ENCODE measurements around the gene ATP5F1A. TPM values are rescaled to one million over a fixed set of nuclear protein-coding genes. Genes with fewer than 3 reads are reported as not detected.

Gene ATP5F1A
- total RNA-seq, 1 donor from 2014 or later, result 1,034 TPM

DNA sequence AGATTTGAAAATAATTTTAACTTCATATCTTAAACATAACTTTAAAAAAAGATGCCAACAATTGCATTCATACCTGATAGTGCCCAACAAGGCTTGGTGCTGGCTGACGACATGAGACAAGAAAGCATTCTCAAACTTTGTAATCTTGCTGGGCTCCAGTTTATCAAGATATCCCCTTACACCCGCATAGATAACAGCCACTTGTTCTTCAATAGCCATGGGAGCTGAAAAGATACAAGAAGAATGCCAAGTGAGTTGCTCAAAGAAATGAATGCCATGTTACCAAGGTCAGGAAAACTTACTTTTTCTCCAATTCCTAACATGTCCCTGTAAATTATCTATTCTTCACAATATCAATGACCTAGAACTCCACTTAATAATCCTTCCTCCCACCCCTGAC lies 13.7 kb downstream of the ATP5F1A start:
- TF ChIP-seq EZH2 (IDR thresholded peaks at IDR 0.05), result no peak
- no peak for TF ChIP-seq EZH2phosphoT487 (IDR thresholded peaks at IDR 0.05)
- TF ChIP-seq, protein P1, sequence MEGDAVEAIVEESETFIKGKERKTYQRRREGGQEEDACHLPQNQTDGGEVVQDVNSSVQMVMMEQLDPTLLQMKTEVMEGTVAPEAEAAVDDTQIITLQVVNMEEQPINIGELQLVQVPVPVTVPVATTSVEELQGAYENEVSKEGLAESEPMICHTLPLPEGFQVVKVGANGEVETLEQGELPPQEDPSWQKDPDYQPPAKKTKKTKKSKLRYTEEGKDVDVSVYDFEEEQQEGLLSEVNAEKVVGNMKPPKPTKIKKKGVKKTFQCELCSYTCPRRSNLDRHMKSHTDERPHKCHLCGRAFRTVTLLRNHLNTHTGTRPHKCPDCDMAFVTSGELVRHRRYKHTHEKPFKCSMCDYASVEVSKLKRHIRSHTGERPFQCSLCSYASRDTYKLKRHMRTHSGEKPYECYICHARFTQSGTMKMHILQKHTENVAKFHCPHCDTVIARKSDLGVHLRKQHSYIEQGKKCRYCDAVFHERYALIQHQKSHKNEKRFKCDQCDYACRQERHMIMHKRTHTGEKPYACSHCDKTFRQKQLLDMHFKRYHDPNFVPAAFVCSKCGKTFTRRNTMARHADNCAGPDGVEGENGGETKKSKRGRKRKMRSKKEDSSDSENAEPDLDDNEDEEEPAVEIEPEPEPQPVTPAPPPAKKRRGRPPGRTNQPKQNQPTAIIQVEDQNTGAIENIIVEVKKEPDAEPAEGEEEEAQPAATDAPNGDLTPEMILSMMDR (IDR thresholded peaks at IDR 0.05), result no peak
- Mint-ChIP-seq H3K4me3 (no peak overlapping the region), H3K9me3 (peaks cover 7% of the 10 kb centered on the region), H3K4me1 (no peaks in the 10 kb centered on the region), H3K27me3 (ENCODE audit: insufficient read depth, low read depth) (peaks cover 2% of the 10 kb centered on the region), H3K36me3 (peaks cover 53% of the 10 kb centered on the region), H3K27ac (no peak overlapping the region)
- no peaks in the 10 kb centered on the region for H3K27me3 ChIP-seq
- no peaks in the 10 kb centered on the region for H4K20me1 ChIP-seq (ENCODE audit: low read depth)
- no peak overlapping the region for H3K4me2 ChIP-seq
- H3K79me2 ChIP-seq (ENCODE audit: low read depth), result peaks cover 7% of the 10 kb centered on the region
- H3K9me3 ChIP-seq (ENCODE audit: low read depth), result no peaks in the 10 kb centered on the region
- H3F3A ChIP-seq (ENCODE audit: low read depth), result peaks cover 6% of the 10 kb centered on the region
- no peak overlapping the region for H2AFZ ChIP-seq (replicated peaks)
- no peak for DNase-seq (ENCODE audit: low spot score)
- H3K4me3 ChIP-seq, result no peak overlapping the region
- H3K9ac ChIP-seq, result no peak overlapping the region
- H3K4me1 ChIP-seq, result no peaks in the 10 kb centered on the region
- peaks cover 54% of the 10 kb centered on the region for H3K36me3 ChIP-seq
- no peak overlapping the region for H3K27ac ChIP-seq

DNA sequence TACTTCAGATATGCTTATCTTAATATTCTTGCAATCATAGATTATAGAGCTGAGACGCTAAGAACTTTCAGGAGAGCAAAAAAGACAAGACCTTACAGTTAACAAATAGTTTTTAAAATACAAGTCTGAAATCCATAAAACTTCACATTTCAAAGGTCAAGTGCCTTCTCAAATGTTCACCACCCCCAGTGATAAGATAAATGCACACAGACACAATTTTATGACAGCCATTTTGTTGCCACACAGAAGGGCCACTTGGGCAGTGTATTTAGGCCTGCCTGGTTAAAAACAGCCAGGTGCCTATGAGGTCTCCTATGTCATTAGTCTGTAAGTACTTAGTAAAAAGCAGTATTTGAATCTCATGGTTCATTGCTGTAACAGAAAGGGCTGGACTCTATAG lies 17.9 kb downstream of the ATP5F1A start:
- no peaks in the 10 kb centered on the region for H3K9me3 ChIP-seq (ENCODE audit: low read depth)
- H3K9me3 Mint-ChIP-seq, result no peaks in the 10 kb centered on the region
- H3K4me3 ChIP-seq, result no peak overlapping the region
- no peaks in the 10 kb centered on the region for H3K27me3 Mint-ChIP-seq (ENCODE audit: insufficient read depth, low read depth)
- no peaks in the 10 kb centered on the region for H4K20me1 ChIP-seq (ENCODE audit: low read depth)
- no peak overlapping the region for H3K4me3 Mint-ChIP-seq
- no peak overlapping the region for H3K4me2 ChIP-seq
- TF ChIP-seq EZH2phosphoT487 (IDR thresholded peaks at IDR 0.05), result no peak
- TF ChIP-seq, protein P1 (IDR thresholded peaks at IDR 0.05), result no peak
- no peak for TF ChIP-seq EZH2 (IDR thresholded peaks at IDR 0.05)
- no peak overlapping the region for H3K9ac ChIP-seq
- no peaks in the 10 kb centered on the region for H3K4me1 Mint-ChIP-seq
- no peaks in the 10 kb centered on the region for H3F3A ChIP-seq (ENCODE audit: low read depth)
- H2AFZ ChIP-seq (replicated peaks), result no peak overlapping the region
- no peak overlapping the region for H3K27ac ChIP-seq
- no peaks in the 10 kb centered on the region for H3K27me3 ChIP-seq
- peaks cover 24% of the 10 kb centered on the region for H3K36me3 Mint-ChIP-seq
- peaks cover 25% of the 10 kb centered on the region for H3K36me3 ChIP-seq
- no peaks in the 10 kb centered on the region for H3K79me2 ChIP-seq (ENCODE audit: low read depth)
- H3K4me1 ChIP-seq, result no peaks in the 10 kb centered on the region
- no peak for DNase-seq (ENCODE audit: low spot score)
- no peak overlapping the region for H3K27ac Mint-ChIP-seq

DNA sequence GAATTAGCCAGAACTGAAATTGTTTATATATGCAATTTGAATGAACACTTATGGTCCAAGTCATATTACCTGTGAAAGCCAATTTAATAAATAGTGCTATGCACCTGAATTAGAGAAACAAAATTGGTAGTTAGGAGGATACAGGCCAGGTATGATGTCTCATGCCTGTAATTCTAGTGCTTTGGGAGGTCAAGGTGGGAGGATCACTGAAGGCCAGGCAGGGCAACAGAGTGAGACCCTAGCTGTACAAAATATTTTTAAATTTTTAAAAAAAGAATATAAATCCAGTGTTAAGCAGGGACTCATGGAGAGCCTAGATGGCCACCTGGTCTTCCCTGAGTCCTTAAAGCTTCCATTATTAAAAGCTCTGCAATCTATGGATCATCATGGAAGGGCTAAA lies 18.8 kb downstream of the ATP5F1A start:
- H3K4me3 Mint-ChIP-seq, result no peak overlapping the region
- peaks cover 18% of the 10 kb centered on the region for H3K36me3 ChIP-seq

More for the DNA sequence above, 18.8 kb downstream of the ATP5F1A start:
- H3K27me3 Mint-ChIP-seq (ENCODE audit: insufficient read depth, low read depth), result no peaks in the 10 kb centered on the region
- no peak overlapping the region for H3K4me2 ChIP-seq
- no peak overlapping the region for H3K4me3 ChIP-seq
- no peak for TF ChIP-seq EZH2 (IDR thresholded peaks at IDR 0.05)
- TF ChIP-seq, protein P1 (IDR thresholded peaks at IDR 0.05), result no peak
- no peak for TF ChIP-seq EZH2phosphoT487 (IDR thresholded peaks at IDR 0.05)
- H3K36me3 Mint-ChIP-seq, result peaks cover 20% of the 10 kb centered on the region
- no peak overlapping the region for H3K9ac ChIP-seq
- DNase-seq (ENCODE audit: low spot score), result no peak
- no peak overlapping the region for H3K27ac Mint-ChIP-seq
- peaks cover 4% of the 10 kb centered on the region for H3F3A ChIP-seq (ENCODE audit: low read depth)
- no peaks in the 10 kb centered on the region for H3K79me2 ChIP-seq (ENCODE audit: low read depth)
- H2AFZ ChIP-seq (replicated peaks), result no peak overlapping the region
- H4K20me1 ChIP-seq (ENCODE audit: low read depth), result no peaks in the 10 kb centered on the region
- no peaks in the 10 kb centered on the region for H3K9me3 Mint-ChIP-seq
- no peaks in the 10 kb centered on the region for H3K9me3 ChIP-seq (ENCODE audit: low read depth)
- no peaks in the 10 kb centered on the region for H3K27me3 ChIP-seq
- H3K27ac ChIP-seq, result no peak overlapping the region
- no peaks in the 10 kb centered on the region for H3K4me1 Mint-ChIP-seq
- no peaks in the 10 kb centered on the region for H3K4me1 ChIP-seq

Data from neural progenitor cell (in vitro differentiated cells).